GM23338 (cell line): ENCODE results near the gene AGAP1. TPM values are rescaled to one million over a fixed set of nuclear protein-coding genes. Genes with fewer than 3 reads are reported as not detected.

Experiments used
- ATAC-seq: fragments of 200-7000 bp; cut with Tn5 transposase; 3 replicates; pipeline ENCODE4 v1.9.1; 2020
- DNase-seq: peaks from one replicate; pipeline ENCODE4 v3.0.0-alpha.2; 2015; ENCODE audit warnings: low spot score
- H2AFZ ChIP-seq: fragments of 200-600 bp; sonication (generic); 2 replicates; pipeline ENCODE4 v1.8.0; 2016; ENCODE audit warnings: antibody characterized with exemption, mild to moderate bottlenecking, moderate library complexity
- H3F3A ChIP-seq: fragments of 200-600 bp; sonication (generic); replicated peaks from 2 replicates; pipeline ENCODE4 v1.8.0; 2017; ENCODE audit warnings: antibody characterized with exemption, mixed run types, low read depth
- H3K27ac ChIP-seq: fragments of 200-600 bp; sonication (generic); 2 replicates; pipeline ENCODE4 v1.6.1; 2016; ENCODE audit warnings: low read depth
- H3K27me3 ChIP-seq: fragments of 200-600 bp; sonication (generic); 2 replicates; pipeline ENCODE4 v1.8.0; 2016; ENCODE audit warnings: mild to moderate bottlenecking, mixed run types, moderate library complexity; ENCODE audit not compliant: insufficient read depth
- H3K36me3 ChIP-seq: fragments of 200-600 bp; sonication (generic); 2 replicates; pipeline ENCODE4 v1.8.0; 2016; ENCODE audit warnings: mild to moderate bottlenecking; ENCODE audit not compliant: insufficient read depth
- H3K4me1 ChIP-seq: fragments of 200-600 bp; sonication (generic); 2 replicates; pipeline ENCODE4 v1.8.0; 2016; ENCODE audit warnings: mild to moderate bottlenecking, moderate library complexity; ENCODE audit not compliant: insufficient read depth
- H3K4me2 ChIP-seq: fragments of 200-600 bp; sonication (generic); 2 replicates; pipeline ENCODE4 v1.7.1; 2017; ENCODE audit warnings: mixed run types
- H3K4me3 ChIP-seq: fragments of 200-600 bp; sonication (generic); 2 replicates; pipeline ENCODE4 v1.6.1; 2016; ENCODE audit warnings: mixed run types
- H3K79me2 ChIP-seq: fragments of 200-600 bp; sonication (generic); replicated peaks from 2 replicates; pipeline ENCODE4 v1.8.0; 2017; ENCODE audit warnings: mild to moderate bottlenecking; ENCODE audit not compliant: insufficient read depth
- H3K9me2 ChIP-seq: fragments of 200-600 bp; sonication (generic); 2 replicates; pipeline ENCODE4 v1.8.0; 2017; ENCODE audit not compliant: insufficient read depth
- H4K20me1 ChIP-seq: fragments of 200-600 bp; sonication (generic); replicated peaks from 2 replicates; pipeline ENCODE4 v1.8.0; 2017; ENCODE audit warnings: mild to moderate bottlenecking; ENCODE audit not compliant: insufficient read depth
- H3K27ac Mint-ChIP-seq: 2 replicates; pipeline ENCODE4 v1.8.0; 2020; ENCODE audit warnings: inconsistent platforms, mild to moderate bottlenecking, moderate library complexity, mixed read lengths
- H3K27me3 Mint-ChIP-seq: 3 replicates; pipeline ENCODE4 v1.8.0; 2022; ENCODE audit warnings: low read depth, mild to moderate bottlenecking, moderate library complexity, mixed read lengths, inconsistent platforms; ENCODE audit not compliant: insufficient read depth, poor library complexity
- H3K36me3 Mint-ChIP-seq: 3 replicates; pipeline ENCODE4 v1.8.0; 2021; ENCODE audit warnings: low read depth, mild to moderate bottlenecking, inconsistent platforms, moderate library complexity, mixed read lengths
- H3K4me1 Mint-ChIP-seq: 3 replicates; pipeline ENCODE4 v1.8.0; 2020; ENCODE audit warnings: mild to moderate bottlenecking, inconsistent platforms, mixed read lengths
- H3K4me3 Mint-ChIP-seq: 3 replicates; pipeline ENCODE4 v1.8.0; 2021; ENCODE audit warnings: moderate library complexity, mild to moderate bottlenecking, inconsistent platforms, mixed read lengths
- H3K9me3 Mint-ChIP-seq: 3 replicates; pipeline ENCODE4 v1.8.0; 2020; ENCODE audit warnings: moderate library complexity, mild to moderate bottlenecking, inconsistent platforms, mixed read lengths
- EZH2phosphoT487 ChIP-seq: fragments of 200-600 bp; sonication (generic); IDR thresholded peaks from one replicate; pipeline ENCODE4 v1.8.1; 2018; ENCODE audit warnings: antibody characterized with exemption; ENCODE audit not compliant: unreplicated experiment
- JUNB ChIP-seq: IDR thresholded peaks from one replicate; pipeline ENCODE4 v1.6.1; 2016; ENCODE audit warnings: antibody characterized with exemption; ENCODE audit not compliant: unreplicated experiment
- NANOG ChIP-seq: IDR thresholded peaks from 2 replicates; pipeline ENCODE4 v1.6.1; 2016; ENCODE audit warnings: antibody characterized with exemption, borderline replicate concordance
- POLR2AphosphoS5 ChIP-seq: IDR thresholded peaks from 2 replicates; pipeline ENCODE4 v1.6.1; 2016; ENCODE audit warnings: antibody characterized with exemption, low read depth
- STAT1 ChIP-seq: IDR thresholded peaks from one replicate; pipeline ENCODE4 v1.6.1; 2016; ENCODE audit warnings: antibody characterized with exemption; ENCODE audit not compliant: unreplicated experiment
- ZNF114 ChIP-seq: fragments of 250-450 bp; sonication (Bioruptor Pico); IDR thresholded peaks from 2 replicates; pipeline ENCODE4 v1.5.0; 2020; ENCODE audit warnings: mild to moderate bottlenecking, moderate library complexity
- ZNF331 ChIP-seq: fragments of 250-450 bp; sonication (Bioruptor Pico); IDR thresholded peaks from 2 replicates; pipeline ENCODE4 v1.5.0; 2020; ENCODE audit warnings: low read depth, mild to moderate bottlenecking, moderate library complexity
- polyA plus RNA-seq: library from polyadenylated mRNA; unstranded; fragments of >200 nt; fragmentation: Nextera tagmentation; extraction: Ambion mirVana; gene quantifications from 2 replicates; pipeline ENCODE4 v1.2.1, GENCODE V29; 2016
- total RNA-seq: library from RNA; depleted of rRNA; stranded (reverse); fragments of >200 nt; shearing (Covaris generic); gene quantifications from 2 replicates; pipeline ENCODE4 v1.2.3, GENCODE V29; 2014
- TF ChIP-seq, protein P1 (sequence below): fragments of 250-450 bp; sonication (Bioruptor Pico); IDR thresholded peaks from 2 replicates; pipeline ENCODE4 v1.5.0; 2020; ENCODE audit warnings: mild to moderate bottlenecking, moderate library complexity
- TF ChIP-seq, protein P2 (sequence below), 2 experiments: fragments of 200-600 bp in 1 of 2; sonication (generic) in 1 of 2; conservative IDR thresholded peaks; 2 replicates each; pipeline versions ENCODE4 v1.5.1 to v1.6.1; 2016 to 2017; ENCODE audit warnings: antibody characterized with exemption in 2 of 2, low read depth in 2 of 2, mild to moderate bottlenecking in 2 of 2, moderate library complexity in 1 of 2
- TF ChIP-seq, protein P3 (sequence below): IDR thresholded peaks from one replicate; pipeline ENCODE4 v1.6.1; 2018; ENCODE audit warnings: antibody characterized with exemption; ENCODE audit not compliant: unreplicated experiment
- TF ChIP-seq, protein P4 (sequence below): IDR thresholded peaks from 2 replicates; pipeline ENCODE4 v1.6.1; 2016; ENCODE audit warnings: antibody characterized with exemption

AGAP1 gene
- total and polyA plus RNA-seq, 2 experiments from 2014 or later: 13.3 to 27.9 TPM

DNA sequence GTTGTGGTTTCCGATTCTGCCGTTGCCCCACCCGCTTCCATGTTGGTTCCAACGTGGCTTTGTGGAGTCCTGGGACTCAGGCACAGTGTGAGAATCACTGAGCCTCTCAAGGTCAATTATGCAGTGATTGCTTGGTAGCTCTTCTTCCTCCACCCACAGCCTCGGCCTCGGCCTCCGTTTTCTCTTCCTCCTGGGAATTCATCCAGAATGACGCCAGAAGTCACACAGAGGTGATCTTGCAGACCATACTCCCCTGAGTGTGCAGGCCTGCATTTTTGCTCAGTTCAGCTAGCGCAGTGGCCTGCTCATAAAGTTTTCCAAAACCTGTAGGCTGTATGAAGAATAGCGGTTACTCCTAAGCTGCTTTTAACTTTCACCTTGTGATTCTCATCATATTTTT is 401.0 kb downstream of the AGAP1 start (continued):
- TF ChIP-seq, protein P1, sequence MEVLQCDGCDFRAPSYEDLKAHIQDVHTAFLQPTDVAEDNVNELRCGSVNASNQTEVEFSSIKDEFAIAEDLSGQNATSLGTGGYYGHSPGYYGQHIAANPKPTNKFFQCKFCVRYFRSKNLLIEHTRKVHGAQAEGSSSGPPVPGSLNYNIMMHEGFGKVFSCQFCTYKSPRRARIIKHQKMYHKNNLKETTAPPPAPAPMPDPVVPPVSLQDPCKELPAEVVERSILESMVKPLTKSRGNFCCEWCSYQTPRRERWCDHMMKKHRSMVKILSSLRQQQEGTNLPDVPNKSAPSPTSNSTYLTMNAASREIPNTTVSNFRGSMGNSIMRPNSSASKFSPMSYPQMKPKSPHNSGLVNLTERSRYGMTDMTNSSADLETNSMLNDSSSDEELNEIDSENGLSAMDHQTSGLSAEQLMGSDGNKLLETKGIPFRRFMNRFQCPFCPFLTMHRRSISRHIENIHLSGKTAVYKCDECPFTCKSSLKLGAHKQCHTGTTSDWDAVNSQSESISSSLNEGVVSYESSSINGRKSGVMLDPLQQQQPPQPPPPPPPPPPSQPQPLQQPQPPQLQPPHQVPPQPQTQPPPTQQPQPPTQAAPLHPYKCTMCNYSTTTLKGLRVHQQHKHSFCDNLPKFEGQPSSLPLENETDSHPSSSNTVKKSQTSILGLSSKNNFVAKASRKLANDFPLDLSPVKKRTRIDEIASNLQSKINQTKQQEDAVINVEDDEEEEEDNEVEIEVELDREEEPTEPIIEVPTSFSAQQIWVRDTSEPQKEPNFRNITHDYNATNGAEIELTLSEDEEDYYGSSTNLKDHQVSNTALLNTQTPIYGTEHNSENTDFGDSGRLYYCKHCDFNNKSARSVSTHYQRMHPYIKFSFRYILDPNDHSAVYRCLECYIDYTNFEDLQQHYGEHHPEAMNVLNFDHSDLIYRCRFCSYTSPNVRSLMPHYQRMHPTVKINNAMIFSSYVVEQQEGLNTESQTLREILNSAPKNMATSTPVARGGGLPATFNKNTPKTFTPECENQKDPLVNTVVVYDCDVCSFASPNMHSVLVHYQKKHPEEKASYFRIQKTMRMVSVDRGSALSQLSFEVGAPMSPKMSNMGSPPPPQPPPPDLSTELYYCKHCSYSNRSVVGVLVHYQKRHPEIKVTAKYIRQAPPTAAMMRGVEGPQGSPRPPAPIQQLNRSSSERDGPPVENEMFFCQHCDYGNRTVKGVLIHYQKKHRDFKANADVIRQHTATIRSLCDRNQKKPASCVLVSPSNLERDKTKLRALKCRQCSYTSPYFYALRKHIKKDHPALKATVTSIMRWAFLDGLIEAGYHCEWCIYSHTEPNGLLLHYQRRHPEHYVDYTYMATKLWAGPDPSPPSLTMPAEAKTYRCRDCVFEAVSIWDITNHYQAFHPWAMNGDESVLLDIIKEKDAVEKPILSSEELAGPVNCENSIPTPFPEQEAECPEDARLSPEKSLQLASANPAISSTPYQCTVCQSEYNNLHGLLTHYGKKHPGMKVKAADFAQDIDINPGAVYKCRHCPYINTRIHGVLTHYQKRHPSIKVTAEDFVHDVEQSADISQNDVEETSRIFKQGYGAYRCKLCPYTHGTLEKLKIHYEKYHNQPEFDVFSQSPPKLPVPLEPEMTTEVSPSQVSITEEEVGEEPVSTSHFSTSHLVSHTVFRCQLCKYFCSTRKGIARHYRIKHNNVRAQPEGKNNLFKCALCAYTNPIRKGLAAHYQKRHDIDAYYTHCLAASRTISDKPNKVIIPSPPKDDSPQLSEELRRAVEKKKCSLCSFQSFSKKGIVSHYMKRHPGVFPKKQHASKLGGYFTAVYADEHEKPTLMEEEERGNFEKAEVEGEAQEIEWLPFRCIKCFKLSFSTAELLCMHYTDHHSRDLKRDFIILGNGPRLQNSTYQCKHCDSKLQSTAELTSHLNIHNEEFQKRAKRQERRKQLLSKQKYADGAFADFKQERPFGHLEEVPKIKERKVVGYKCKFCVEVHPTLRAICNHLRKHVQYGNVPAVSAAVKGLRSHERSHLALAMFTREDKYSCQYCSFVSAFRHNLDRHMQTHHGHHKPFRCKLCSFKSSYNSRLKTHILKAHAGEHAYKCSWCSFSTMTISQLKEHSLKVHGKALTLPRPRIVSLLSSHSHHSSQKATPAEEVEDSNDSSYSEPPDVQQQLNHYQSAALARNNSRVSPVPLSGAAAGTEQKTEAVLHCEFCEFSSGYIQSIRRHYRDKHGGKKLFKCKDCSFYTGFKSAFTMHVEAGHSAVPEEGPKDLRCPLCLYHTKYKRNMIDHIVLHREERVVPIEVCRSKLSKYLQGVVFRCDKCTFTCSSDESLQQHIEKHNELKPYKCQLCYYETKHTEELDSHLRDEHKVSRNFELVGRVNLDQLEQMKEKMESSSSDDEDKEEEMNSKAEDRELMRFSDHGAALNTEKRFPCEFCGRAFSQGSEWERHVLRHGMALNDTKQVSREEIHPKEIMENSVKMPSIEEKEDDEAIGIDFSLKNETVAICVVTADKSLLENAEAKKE (CRISPR knock-in tag): no peak
- no peak for TF ChIP-seq ZNF331 (CRISPR knock-in tag)

DNA sequence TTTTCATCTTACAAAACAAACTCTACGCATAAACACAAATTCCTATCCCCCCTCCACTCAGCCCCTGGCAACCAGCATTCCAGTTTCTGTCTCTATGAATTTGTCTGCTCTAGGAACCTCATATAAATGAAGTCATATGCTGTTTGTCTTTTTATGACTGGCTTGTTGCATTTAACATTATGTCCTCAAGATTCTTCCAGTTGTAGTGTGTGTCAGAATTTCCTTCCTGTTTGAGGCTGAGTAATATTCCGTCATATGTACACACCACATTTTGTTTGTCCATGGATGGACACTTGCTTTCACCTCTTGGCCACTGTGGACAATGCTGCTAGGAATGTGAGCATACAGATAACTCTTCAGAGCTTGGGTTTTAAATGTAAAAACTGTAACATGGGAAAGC is 402.2 kb downstream of the AGAP1 start:
- Histone ChIP-seq H3K4me1 (no peaks in the 10 kb centered on the region), H3K9me2 (peaks cover 2% of the 10 kb centered on the region; the same call in 1 of the 2 replicates), H3K79me2 (no peaks in the 10 kb centered on the region), H3K36me3 (no peaks in the 10 kb centered on the region; the same call in 1 of the 2 replicates), H3F3A (no peaks in the 10 kb centered on the region), H3K4me2 (no peak overlapping the region), H3K27ac (no peak overlapping the region), H3K4me3 (no peak overlapping the region), H4K20me1 (no peaks in the 10 kb centered on the region), H3K27me3 (no peaks in the 10 kb centered on the region), H2AFZ (no peak overlapping the region)
- H3K27me3 Mint-ChIP-seq: peaks cover 5% of the 10 kb centered on the region
- H3K36me3 Mint-ChIP-seq: peaks cover 16% of the 10 kb centered on the region
- H3K9me3 Mint-ChIP-seq: no peaks in the 10 kb centered on the region
- DNase-seq: no peak
- H3K4me3 Mint-ChIP-seq: no peak overlapping the region
- no peak overlapping the region for H3K27ac Mint-ChIP-seq
- H3K4me1 Mint-ChIP-seq: no peaks in the 10 kb centered on the region
- no peak for ATAC-seq
- TF ChIP-seq, protein P2, sequence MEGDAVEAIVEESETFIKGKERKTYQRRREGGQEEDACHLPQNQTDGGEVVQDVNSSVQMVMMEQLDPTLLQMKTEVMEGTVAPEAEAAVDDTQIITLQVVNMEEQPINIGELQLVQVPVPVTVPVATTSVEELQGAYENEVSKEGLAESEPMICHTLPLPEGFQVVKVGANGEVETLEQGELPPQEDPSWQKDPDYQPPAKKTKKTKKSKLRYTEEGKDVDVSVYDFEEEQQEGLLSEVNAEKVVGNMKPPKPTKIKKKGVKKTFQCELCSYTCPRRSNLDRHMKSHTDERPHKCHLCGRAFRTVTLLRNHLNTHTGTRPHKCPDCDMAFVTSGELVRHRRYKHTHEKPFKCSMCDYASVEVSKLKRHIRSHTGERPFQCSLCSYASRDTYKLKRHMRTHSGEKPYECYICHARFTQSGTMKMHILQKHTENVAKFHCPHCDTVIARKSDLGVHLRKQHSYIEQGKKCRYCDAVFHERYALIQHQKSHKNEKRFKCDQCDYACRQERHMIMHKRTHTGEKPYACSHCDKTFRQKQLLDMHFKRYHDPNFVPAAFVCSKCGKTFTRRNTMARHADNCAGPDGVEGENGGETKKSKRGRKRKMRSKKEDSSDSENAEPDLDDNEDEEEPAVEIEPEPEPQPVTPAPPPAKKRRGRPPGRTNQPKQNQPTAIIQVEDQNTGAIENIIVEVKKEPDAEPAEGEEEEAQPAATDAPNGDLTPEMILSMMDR (conservative IDR thresholded peaks at IDR 0.05; ENCODE audit: low read depth in 2 of 2): no peak
- TF ChIP-seq ZNF331 (CRISPR knock-in tag) (no peak), STAT1 (no peak), EZH2phosphoT487 (no peak), POLR2AphosphoS5 (no peak), NANOG (no peak), JUNB (no peak), ZNF114 (no peak)
- TF ChIP-seq, protein P3, sequence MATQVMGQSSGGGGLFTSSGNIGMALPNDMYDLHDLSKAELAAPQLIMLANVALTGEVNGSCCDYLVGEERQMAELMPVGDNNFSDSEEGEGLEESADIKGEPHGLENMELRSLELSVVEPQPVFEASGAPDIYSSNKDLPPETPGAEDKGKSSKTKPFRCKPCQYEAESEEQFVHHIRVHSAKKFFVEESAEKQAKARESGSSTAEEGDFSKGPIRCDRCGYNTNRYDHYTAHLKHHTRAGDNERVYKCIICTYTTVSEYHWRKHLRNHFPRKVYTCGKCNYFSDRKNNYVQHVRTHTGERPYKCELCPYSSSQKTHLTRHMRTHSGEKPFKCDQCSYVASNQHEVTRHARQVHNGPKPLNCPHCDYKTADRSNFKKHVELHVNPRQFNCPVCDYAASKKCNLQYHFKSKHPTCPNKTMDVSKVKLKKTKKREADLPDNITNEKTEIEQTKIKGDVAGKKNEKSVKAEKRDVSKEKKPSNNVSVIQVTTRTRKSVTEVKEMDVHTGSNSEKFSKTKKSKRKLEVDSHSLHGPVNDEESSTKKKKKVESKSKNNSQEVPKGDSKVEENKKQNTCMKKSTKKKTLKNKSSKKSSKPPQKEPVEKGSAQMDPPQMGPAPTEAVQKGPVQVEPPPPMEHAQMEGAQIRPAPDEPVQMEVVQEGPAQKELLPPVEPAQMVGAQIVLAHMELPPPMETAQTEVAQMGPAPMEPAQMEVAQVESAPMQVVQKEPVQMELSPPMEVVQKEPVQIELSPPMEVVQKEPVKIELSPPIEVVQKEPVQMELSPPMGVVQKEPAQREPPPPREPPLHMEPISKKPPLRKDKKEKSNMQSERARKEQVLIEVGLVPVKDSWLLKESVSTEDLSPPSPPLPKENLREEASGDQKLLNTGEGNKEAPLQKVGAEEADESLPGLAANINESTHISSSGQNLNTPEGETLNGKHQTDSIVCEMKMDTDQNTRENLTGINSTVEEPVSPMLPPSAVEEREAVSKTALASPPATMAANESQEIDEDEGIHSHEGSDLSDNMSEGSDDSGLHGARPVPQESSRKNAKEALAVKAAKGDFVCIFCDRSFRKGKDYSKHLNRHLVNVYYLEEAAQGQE: no peak
- TF ChIP-seq, protein P4, sequence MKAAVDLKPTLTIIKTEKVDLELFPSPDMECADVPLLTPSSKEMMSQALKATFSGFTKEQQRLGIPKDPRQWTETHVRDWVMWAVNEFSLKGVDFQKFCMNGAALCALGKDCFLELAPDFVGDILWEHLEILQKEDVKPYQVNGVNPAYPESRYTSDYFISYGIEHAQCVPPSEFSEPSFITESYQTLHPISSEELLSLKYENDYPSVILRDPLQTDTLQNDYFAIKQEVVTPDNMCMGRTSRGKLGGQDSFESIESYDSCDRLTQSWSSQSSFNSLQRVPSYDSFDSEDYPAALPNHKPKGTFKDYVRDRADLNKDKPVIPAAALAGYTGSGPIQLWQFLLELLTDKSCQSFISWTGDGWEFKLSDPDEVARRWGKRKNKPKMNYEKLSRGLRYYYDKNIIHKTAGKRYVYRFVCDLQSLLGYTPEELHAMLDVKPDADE: no peak
